AG04449 (cell line): ENCODE data around the gene CTNNA1.

ENCODE experiments used
- CTCF ChIA-PET: fragments of 350-600 bp; formaldehyde crosslinking; extraction: SDS; loops from one replicate; lab custom pipeline; 2021; ENCODE audit warnings: antibody characterized with exemption; lab: Yijun Ruan, JAX
- POLR2A ChIA-PET: fragments of 400-600, 350-600 bp; formaldehyde crosslinking; extraction: SDS; loops from one replicate; lab custom pipeline; 2020; ENCODE audit warnings: antibody characterized with exemption, inconsistent platforms; lab: Yijun Ruan, JAX
- DNase-seq: peaks from one replicate; pipeline ENCODE4 v3.0.0-alpha.2; 2010; ENCODE audit warnings: low read depth, low spot score
- H3K4me3 ChIP-seq: 2 replicates; pipeline ENCODE4 v1.5.1; 2011; ENCODE audit warnings: low read depth, mild to moderate bottlenecking, control low read depth, low read length
- TF ChIP-seq, protein P1 (sequence below): IDR thresholded peaks from one replicate; pipeline ENCODE4 v1.5.1; 2011; ENCODE audit warnings: mild to moderate bottlenecking, moderate library complexity, low read length, control low read depth, inconsistent platforms; ENCODE audit not compliant: insufficient read depth; ENCODE audit errors: missing control alignments

CTNNA1 gene

GRCh38 chr5:138775034-138775433, 21.8 kb downstream of the CTNNA1 start:
- POLR2A ChIA-PET: no interaction called here
- TF ChIP-seq, protein P1, sequence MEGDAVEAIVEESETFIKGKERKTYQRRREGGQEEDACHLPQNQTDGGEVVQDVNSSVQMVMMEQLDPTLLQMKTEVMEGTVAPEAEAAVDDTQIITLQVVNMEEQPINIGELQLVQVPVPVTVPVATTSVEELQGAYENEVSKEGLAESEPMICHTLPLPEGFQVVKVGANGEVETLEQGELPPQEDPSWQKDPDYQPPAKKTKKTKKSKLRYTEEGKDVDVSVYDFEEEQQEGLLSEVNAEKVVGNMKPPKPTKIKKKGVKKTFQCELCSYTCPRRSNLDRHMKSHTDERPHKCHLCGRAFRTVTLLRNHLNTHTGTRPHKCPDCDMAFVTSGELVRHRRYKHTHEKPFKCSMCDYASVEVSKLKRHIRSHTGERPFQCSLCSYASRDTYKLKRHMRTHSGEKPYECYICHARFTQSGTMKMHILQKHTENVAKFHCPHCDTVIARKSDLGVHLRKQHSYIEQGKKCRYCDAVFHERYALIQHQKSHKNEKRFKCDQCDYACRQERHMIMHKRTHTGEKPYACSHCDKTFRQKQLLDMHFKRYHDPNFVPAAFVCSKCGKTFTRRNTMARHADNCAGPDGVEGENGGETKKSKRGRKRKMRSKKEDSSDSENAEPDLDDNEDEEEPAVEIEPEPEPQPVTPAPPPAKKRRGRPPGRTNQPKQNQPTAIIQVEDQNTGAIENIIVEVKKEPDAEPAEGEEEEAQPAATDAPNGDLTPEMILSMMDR: no peak
- DNase-seq: no peak
- H3K4me3 ChIP-seq: no peak overlapping the region
- CTCF ChIA-PET: interaction anchor here (3.9 kb wide), 1 partner anchor 14 kb away, joined by 25 read pairs; no protein-coding TSS in a partner anchor

DNA sequence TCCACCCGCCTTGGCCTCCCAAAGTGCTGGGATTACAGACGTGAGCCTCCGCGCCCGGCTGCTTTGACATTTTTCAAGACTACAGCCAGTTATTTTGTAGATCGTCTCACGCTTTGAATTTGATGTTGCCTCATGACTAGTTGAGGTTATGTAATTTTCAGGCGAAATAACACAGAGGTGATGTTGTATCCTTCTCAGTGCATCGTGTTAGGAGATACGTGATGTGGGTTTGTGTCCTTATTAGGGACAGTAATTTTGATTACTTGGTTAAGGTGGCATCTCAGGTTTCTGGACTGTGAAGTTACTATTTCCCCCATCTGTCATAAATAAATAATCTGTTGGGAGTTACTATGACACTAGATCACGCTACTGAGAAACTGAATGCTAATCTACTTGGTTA, 25.0 kb downstream of the CTNNA1 start:
- ChIA-PET CTCF (interaction anchor here (1.6 kb wide), 1 partner anchor 11 kb away, joined by 4 read pairs; no protein-coding TSS in a partner anchor), POLR2A (no interaction called here)
- no peak overlapping the region for H3K4me3 ChIP-seq
- TF ChIP-seq, protein P1: no peak
- no peak for DNase-seq

GRCh38 chr5:138783976-138784375, 30.8 kb downstream of the CTNNA1 start:
- TF ChIP-seq, protein P1: no peak
- no peak overlapping the region for H3K4me3 ChIP-seq
- ChIA-PET POLR2A (interaction anchor here (0.7 kb wide), 1 partner anchor 30 kb away, joined by 3 read pairs; no protein-coding TSS in a partner anchor), CTCF (interaction anchor here (1.9 to 2.3 kb wide), 2 partner anchors 9 to 12 kb away, joined by 7 to 10 read pairs; no protein-coding TSS in a partner anchor)
- no peak for DNase-seq

DNA sequence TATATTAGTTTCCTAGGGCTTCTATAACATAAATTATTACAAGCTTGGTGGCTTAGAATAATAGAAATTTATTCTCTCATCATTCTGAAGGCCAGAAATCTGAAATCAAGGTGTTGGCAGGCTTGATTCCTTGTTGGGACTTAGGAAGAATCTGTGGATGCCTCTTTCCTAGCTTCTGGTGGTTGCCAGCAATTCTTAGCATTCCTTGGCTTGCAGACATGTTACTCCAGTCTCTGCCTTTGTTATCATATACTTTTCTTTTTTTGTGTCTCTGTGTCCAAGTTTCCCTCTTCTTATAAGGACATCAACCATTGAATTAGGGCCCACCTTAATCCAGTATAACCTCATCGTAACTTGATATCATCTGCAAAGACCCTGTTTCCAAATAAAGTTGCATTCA, 31.4 kb downstream of the CTNNA1 start:
- ChIA-PET CTCF (interaction anchor here (1.9 to 2.3 kb wide), 2 partner anchors 9 to 12 kb away, joined by 7 to 10 read pairs; no protein-coding TSS in a partner anchor), POLR2A (interaction anchor here (0.7 kb wide), 1 partner anchor 30 kb away, joined by 3 read pairs; no protein-coding TSS in a partner anchor)
- no peak overlapping the region for H3K4me3 ChIP-seq
- DNase-seq: no peak
- TF ChIP-seq, protein P1: no peak

- TF ChIP-seq, protein P1: peak; percentile 50
- no peak for DNase-seq
- CTCF ChIA-PET: interaction anchor here (0.7 to 3.5 kb wide), 33 partner anchors 8 to 372 kb away, joined by 3 to 25 read pairs (median 4); no protein-coding TSS in a partner anchor
- no peak overlapping the region for H3K4me3 ChIP-seq
- POLR2A ChIA-PET: interaction anchor here (0.6 kb wide), 1 partner anchor 19 kb away, joined by 4 read pairs; no protein-coding TSS in a partner anchor
These were observed 36.6 kb downstream of the CTNNA1 start for GRCh38 chr5:138789771-138790242.

GRCh38 chr5:138790684-138791083, 37.5 kb downstream of the CTNNA1 start:
- ChIA-PET CTCF (interaction anchor here (0.9 to 3.5 kb wide), 11 partner anchors 12 to 181 kb away, joined by 4 to 25 read pairs (median 6); no protein-coding TSS in a partner anchor), POLR2A (no interaction called here)
- no peak for DNase-seq
- TF ChIP-seq, protein P1: no peak
- no peak overlapping the region for H3K4me3 ChIP-seq
